Activated naive CD8-positive, alpha-beta T cell treated with anti-CD3 and anti-CD28 coated beads, Interleukin-2, amount 10 ng/mL, durations not matched to agents 7 days and 5 days (primary cell): Measurements from ENCODE around the gene C1orf35. TPM values are rescaled to one million over a fixed set of nuclear protein-coding genes. Genes with fewer than 3 reads are reported as not detected.
A peak's percentile ranks its signal among the peaks of the same experiment; 100 is the strongest.

Experiments used
- ATAC-seq: fragments of 150-1000 bp; cut with Tn5 transposase; one replicate; pipeline ENCODE4 v1.10.0; 2021; ENCODE audit warnings: low read depth, moderate library complexity
- POLR2A ChIA-PET: fragments of 350-600 bp; sonication (Branson Sonifier 250); formaldehyde crosslinking; loops from one replicate; lab custom pipeline; 2021; ENCODE audit warnings: antibody characterized with exemption; lab: Charles Lee
- DNase-seq: peaks from one replicate; pipeline ENCODE4 v3.0.0; 2021
- H3K27ac Mint-ChIP-seq: one replicate; pipeline ENCODE4 v1.8.0; 2022; ENCODE audit warnings: mild to moderate bottlenecking, mixed read lengths
- H3K27me3 Mint-ChIP-seq: one replicate; pipeline ENCODE4 v1.8.0; 2022; ENCODE audit warnings: mild to moderate bottlenecking, moderate library complexity, mixed read lengths
- H3K36me3 Mint-ChIP-seq: one replicate; pipeline ENCODE4 v1.8.0; 2021; ENCODE audit warnings: mild to moderate bottlenecking, mixed read lengths
- H3K4me1 Mint-ChIP-seq: one replicate; pipeline ENCODE4 v1.8.0; 2021; ENCODE audit warnings: mixed read lengths
- H3K4me3 Mint-ChIP-seq: one replicate; pipeline ENCODE4 v1.8.0; 2022; ENCODE audit warnings: mild to moderate bottlenecking, moderate library complexity, mixed read lengths
- H3K9me3 Mint-ChIP-seq: one replicate; pipeline ENCODE4 v1.8.0; 2021; ENCODE audit warnings: mixed read lengths
- total RNA-seq, 2 experiments: library from RNA; stranded (reverse); gene quantifications; one replicate each; pipeline ENCODE4 v1.2.3, GENCODE V29; 2021

C1orf35 gene
- total RNA-seq, 2 experiments from 2014 or later, result 25.2 to 29.2 TPM

DNA sequence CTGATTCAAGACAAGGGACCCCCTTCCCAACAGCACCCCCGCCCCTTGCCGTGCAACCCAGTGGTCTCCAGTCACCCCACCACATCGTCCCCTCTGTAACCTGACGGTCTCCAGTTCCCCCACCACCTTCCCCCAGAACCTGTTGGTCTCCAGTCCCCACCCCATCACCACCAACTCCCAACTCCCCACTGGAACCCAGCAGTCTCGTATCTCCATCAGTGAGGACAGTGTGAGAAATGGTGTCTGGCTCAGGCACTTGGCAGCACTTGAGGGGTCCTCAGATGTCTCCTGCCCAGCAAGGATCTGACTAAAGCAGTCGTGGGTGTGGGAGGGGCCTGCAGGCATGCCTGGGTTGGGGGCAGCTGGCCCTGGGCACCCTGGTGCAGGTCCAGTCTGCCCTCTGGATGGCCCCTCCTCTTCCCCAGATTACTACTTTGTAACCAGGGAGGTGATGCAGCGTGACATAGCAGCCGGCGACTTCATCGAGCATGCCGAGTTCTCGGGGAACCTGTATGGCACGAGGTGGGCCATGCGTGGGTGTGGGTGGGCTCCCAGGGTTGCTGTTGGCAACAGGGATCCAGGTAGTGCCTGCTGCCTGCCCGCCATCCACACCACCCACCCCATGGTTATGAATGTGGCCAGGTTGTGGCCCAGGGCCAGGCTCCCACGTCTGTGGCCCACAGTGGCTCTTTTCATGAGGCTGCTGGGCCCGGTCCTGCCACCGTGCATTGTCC lies 43.5 kb upstream of the C1orf35 start:
- no peak overlapping the region for H3K4me3 Mint-ChIP-seq
- H3K27ac Mint-ChIP-seq, result no peak overlapping the region
- no peak for DNase-seq
- POLR2A ChIA-PET, result no interaction called here
- ATAC-seq, result no peak
- peaks cover 11% of the 10 kb centered on the region for H3K36me3 Mint-ChIP-seq
- no peaks in the 10 kb centered on the region for H3K27me3 Mint-ChIP-seq
- H3K4me1 Mint-ChIP-seq, result peaks cover 24% of the 10 kb centered on the region
- no peaks in the 10 kb centered on the region for H3K9me3 Mint-ChIP-seq

DNA sequence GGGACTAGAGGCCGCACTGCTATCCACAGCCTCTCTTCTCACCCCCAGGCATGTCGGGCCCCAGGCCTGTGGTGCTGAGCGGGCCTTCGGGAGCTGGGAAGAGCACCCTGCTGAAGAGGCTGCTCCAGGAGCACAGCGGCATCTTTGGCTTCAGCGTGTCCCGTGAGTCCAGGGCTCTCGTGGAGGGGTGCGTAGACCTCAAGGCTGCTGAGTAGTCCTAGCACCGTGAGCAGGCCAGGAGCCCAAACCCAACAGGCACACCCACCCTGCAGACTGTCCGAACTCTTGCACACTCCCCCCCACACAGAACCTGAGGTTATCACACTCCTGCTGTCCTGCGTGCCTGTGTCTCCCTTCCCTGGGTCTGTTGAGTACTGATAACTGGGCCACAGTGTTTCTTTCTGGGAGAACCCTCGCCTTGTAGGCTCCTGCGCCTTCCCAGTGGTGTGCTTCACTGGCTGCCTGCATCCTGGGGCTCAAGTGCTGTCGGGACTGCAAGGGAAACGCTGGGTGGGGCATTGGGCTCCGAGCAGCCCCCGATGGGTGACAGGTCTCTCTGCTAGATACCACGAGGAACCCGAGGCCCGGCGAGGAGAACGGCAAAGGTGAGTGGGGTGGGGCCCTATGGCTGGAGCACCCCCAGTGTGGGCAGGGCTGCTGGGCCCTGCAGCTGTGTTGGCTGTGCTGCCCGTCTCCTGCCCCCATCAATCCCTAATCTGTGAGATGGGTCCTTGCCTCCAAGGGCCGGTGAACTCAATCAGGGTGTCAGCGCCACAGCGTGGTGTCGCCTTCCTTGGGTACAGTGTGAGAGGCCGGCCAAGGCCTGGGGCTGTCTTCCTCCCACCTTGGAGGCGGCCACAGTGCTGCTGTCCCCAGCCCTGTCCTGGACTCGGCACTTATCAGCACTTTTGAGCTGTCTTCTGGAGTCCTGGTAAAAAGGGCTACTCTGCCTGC lies 42.6 kb upstream of the C1orf35 start:
- Mint-ChIP-seq H3K36me3 (peaks cover 11% of the 10 kb centered on the region), H3K4me1 (peaks cover 24% of the 10 kb centered on the region), H3K4me3 (no peak overlapping the region), H3K27ac (no peak overlapping the region), H3K27me3 (no peaks in the 10 kb centered on the region), H3K9me3 (no peaks in the 10 kb centered on the region)
- ATAC-seq (no peak), DNase-seq (no peak)
- POLR2A ChIA-PET, result no interaction called here

DNA sequence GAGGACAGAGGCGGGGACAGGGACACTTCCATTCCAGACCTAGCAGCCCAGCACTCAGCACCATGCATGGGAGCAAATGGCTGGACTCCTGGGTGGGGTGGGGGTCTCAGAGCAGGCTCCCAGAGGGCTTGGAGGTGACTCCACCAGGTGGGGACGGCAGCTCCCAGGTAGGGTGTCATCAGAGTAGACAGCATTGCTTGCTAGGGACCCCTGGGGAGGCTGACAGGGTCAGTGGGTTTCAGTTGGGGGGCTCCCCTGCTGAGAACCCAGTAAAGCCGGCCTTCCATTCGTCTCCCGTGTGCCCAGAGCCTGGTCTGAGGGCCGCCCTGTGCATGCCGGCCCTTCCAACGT lies 41.8 kb upstream of the C1orf35 start:
- no peak overlapping the region for H3K27ac Mint-ChIP-seq
- no peak for DNase-seq
- no peaks in the 10 kb centered on the region for H3K9me3 Mint-ChIP-seq
- H3K27me3 Mint-ChIP-seq, result no peaks in the 10 kb centered on the region
- peaks cover 11% of the 10 kb centered on the region for H3K36me3 Mint-ChIP-seq
- no peak for ATAC-seq
- POLR2A ChIA-PET, result no interaction called here
- peaks cover 24% of the 10 kb centered on the region for H3K4me1 Mint-ChIP-seq
- H3K4me3 Mint-ChIP-seq, result no peak overlapping the region

DNA sequence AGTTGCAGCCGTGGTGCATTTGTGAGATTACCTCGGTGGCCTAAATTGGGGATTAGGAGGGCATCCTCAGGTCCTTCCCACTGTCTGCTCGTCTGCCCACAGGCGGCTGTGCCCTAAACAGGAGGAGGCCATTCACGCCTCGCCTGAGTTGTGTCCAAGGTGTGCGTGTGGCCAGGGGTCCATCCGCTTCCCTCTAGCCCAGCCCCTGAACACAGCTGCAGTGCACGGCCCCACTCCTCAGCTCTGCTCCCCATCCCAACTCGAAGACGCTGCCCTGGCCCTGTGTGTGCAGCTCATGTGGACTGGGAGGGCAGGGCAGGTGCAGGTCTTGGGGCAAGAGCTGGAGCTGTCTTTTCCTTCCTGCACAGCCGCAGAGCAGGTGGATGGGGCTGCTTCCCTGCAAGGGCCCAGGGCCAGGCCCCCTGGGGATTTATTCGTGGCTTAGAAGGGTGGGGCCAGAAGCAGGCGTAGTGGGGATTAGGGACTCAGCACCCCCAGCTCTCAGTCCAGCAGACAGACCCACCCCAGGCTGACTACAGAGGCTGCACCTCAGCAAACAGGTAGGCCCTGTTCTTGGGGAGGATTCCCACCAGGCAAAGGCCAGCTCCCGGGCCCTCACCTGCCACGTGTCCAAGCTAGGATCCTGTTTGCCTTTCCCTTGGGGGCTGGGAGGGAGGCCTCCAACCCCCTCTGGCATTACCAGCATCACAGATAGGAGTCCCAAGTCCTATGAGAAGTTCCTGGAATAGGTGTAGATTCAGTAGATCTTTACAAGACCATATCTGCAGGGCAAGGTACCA lies 41.3 kb upstream of the C1orf35 start:
- POLR2A ChIA-PET, result interaction anchor here (0.6 to 2.6 kb wide), 3 partner anchors 9 to 21 kb away, joined by 3 to 10 read pairs (median 6); partner anchors contain the start of gene IBA57
- Mint-ChIP-seq H3K4me1 (peaks cover 24% of the 10 kb centered on the region), H3K9me3 (no peaks in the 10 kb centered on the region), H3K27me3 (no peaks in the 10 kb centered on the region), H3K36me3 (peaks cover 11% of the 10 kb centered on the region), H3K27ac (peak overlapping the region; percentile 79), H3K4me3 (no peak overlapping the region)
- DNase-seq, result no peak
- ATAC-seq, result no peak

DNA sequence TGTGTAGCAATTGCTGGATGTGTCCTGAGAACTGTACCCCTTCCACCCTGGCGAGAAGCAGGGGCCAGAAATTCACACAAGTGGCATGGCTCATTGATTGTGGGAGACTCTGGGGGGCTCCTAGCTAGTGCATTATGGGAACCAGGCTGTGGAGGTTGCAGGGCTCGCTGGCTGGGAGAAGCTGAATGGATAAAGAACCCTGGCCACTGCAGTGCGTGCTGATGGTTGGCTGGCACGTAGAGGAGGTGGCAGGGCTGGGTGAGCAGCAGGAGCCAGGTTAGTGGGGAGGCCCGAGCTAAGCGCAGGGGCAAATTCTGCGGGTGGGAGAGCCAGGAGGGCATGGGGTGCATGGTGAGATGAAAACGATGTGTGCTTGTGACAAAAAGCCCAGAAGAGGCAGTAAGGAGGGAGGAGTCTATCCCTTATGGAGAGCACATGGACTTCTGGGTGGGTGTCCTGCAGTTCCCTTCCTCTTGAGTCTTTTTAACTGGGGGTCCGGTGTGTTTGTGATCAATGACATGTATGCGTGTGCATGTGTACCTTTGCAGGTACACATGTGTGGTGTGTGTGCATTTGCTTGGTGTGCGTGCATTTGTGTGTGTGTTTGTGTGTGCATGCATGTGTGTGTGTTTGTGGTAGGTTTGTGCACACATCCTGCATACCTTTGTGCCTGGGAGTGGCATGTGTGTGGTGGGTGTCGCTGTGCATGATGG lies 40.5 kb upstream of the C1orf35 start:
- no peak for ATAC-seq
- no peaks in the 10 kb centered on the region for H3K27me3 Mint-ChIP-seq
- no peak for DNase-seq
- H3K27ac Mint-ChIP-seq, result peak overlapping the region; percentile 79
- POLR2A ChIA-PET, result interaction anchor here (1.3 to 2.6 kb wide), 5 partner anchors 13 to 312 kb away, joined by 3 to 13 read pairs (median 4); partner anchors contain the start of genes ARF1 and IBA57
- H3K9me3 Mint-ChIP-seq, result no peaks in the 10 kb centered on the region
- H3K36me3 Mint-ChIP-seq, result peaks cover 11% of the 10 kb centered on the region
- H3K4me3 Mint-ChIP-seq, result peak overlapping the region; percentile 96
- H3K4me1 Mint-ChIP-seq, result peaks cover 24% of the 10 kb centered on the region

DNA sequence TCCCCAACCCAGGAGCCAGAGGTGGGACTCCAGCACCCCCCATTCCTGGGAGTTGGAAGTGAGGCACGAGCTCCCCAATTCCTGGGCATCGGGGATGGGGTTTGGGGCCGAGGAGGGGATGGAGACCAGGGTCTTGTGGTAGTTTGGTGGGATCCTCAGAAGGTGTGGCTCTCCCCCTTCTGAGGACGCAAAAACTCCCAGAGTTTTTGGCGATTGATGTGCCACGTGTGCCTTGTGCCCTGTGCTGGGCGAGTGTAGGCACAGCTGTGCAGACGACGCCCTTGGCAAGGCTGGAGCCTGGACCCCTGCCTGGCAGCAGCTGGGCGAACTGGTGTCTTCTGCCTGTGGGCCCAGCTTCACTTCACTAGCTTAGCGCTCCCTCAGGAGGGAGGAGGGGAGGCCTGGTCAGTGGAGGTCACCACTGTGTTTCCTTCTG lies 39.6 kb upstream of the C1orf35 start:
- POLR2A ChIA-PET, result interaction anchor here (0.9 to 2.6 kb wide), 6 partner anchors 9 to 344 kb away, joined by 3 to 13 read pairs (median 4); partner anchors contain the start of gene ARF1
- H3K4me1 Mint-ChIP-seq, result peaks cover 24% of the 10 kb centered on the region
- no peaks in the 10 kb centered on the region for H3K9me3 Mint-ChIP-seq
- peak; percentile 24 for DNase-seq
- peak overlapping the region; percentile 96 for H3K4me3 Mint-ChIP-seq
- H3K27me3 Mint-ChIP-seq, result no peaks in the 10 kb centered on the region
- no peak for ATAC-seq
- peak overlapping the region; percentile 98 for H3K27ac Mint-ChIP-seq
- H3K36me3 Mint-ChIP-seq, result peaks cover 11% of the 10 kb centered on the region

DNA sequence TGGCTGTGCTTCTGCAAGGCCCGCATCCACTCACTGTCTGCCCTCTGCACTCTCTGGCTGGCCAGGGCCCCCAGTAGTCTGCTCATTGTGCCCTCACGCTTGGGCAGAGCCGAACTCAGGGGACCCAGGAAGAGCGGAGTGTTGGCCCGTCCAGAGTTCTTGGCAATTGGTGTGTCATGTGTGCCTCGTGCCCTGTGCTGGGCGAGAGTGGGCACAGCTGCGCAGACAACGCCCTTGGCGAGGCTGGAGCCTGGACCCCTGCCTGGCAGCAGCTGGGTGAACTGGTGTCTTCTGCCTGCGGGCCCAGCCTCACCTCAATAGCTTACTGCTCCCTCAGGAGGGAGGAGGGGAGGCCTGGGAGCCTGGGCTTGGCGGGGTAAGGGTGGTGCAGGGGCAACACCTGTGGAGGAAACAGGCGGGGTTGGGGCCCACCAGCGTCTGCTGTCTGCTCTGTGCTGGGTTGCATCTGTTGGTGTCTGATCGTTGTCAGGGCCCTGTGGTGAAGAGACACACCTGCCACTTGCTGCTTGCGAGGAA lies 39.1 kb upstream of the C1orf35 start:
- H3K4me3 Mint-ChIP-seq, result peak overlapping the region; percentile 96
- no peaks in the 10 kb centered on the region for H3K27me3 Mint-ChIP-seq
- peak; percentile 31 for DNase-seq
- POLR2A ChIA-PET, result interaction anchor here (0.9 to 6.2 kb wide), 7 partner anchors 9 to 344 kb away, joined by 3 to 62 read pairs (median 5); partner anchors contain the start of genes ARF1 and IBA57
- H3K4me1 Mint-ChIP-seq, result peaks cover 26% of the 10 kb centered on the region
- ATAC-seq, result no peak
- peaks cover 11% of the 10 kb centered on the region for H3K36me3 Mint-ChIP-seq
- no peaks in the 10 kb centered on the region for H3K9me3 Mint-ChIP-seq
- peak overlapping the region; percentile 98 for H3K27ac Mint-ChIP-seq

DNA sequence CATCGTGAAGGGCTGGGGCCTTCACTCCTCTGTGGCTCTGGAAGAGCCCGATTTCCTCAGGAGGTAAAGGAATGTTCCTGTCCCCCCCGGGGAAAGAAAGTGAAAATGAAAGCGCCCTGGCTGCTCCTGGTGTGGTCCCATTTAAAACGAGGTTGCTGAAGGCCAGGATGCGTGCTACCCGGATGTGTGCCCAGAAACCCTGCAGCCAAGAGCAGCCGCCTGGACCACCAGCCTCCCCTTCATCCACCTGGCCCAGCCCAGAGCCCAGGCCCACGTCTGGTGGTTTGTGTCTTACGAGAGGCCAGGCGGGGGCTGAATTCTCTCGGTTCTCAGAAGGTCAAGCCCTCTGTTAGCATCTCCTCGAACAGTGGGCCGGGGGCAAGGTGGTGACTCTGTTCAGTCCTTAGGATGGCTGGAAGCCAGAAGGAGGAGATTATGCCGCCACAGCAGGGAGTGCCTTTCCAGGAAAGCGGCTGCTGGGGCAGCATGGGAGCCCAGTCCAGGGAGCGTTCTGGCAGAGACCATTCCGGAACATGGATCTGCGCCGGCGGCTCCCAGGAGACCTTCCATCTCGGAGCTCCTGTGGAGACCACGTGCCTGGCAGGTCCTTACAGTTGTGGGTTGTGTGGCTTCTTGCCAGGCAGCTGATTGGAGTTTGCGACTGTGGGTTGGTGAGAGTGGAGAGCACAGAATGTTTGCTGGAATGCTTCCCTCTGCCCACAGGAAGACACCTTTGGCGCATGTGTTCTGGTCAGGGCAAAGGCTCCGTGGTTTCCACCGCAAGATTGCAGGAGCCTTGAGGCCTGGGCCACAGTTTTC lies 38.3 kb upstream of the C1orf35 start:
- no peak for ATAC-seq
- peaks cover 5% of the 10 kb centered on the region for H3K27me3 Mint-ChIP-seq

DNA sequence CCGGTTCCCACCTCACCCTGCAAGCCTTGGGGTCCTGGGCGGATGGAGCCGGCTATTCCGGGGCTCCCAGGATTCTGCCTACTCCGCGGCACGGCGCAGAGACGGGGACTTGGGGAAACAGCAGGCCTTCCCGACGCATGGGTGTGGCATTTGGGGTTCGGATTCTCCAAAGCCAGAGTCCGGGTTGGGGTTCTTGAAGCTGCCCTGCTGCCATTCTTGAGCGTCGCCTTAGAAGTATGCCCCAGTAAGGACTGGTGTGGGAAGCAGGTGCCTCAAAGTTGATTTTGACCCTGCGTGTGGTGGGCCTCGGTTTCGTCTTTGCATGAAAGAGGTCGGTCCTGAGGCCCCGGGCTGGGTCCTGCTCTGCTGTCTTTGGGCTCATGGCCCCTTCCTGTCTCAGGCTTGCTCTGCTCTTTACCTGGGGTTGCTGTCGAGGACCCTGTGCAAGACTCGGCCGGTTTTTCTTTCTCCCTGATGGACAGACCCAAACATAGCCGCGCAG lies 37.6 kb upstream of the C1orf35 start:
- H3K36me3 Mint-ChIP-seq, result peaks cover 11% of the 10 kb centered on the region
- peaks cover 39% of the 10 kb centered on the region for H3K4me1 Mint-ChIP-seq
- POLR2A ChIA-PET, result interaction anchor here (0.5 to 6.2 kb wide), 16 partner anchors 11 to 374 kb away, joined by 3 to 62 read pairs (median 4); partner anchors contain the start of genes IBA57, MRPL55 and TRIM11
- peak overlapping the region; percentile 98 for H3K27ac Mint-ChIP-seq
- H3K4me3 Mint-ChIP-seq, result peak overlapping the region; percentile 96
- no peaks in the 10 kb centered on the region for H3K9me3 Mint-ChIP-seq
- peaks cover 10% of the 10 kb centered on the region for H3K27me3 Mint-ChIP-seq
- DNase-seq (peak; percentile 57), ATAC-seq (no peak)

More for the DNA sequence above, 38.3 kb upstream of the C1orf35 start:
- Mint-ChIP-seq H3K4me1 (peaks cover 33% of the 10 kb centered on the region), H3K27ac (peak overlapping the region; percentile 98), H3K4me3 (peak overlapping the region; percentile 96), H3K36me3 (peaks cover 11% of the 10 kb centered on the region), H3K9me3 (no peaks in the 10 kb centered on the region)
- DNase-seq, result peak; percentile 54
- POLR2A ChIA-PET, result interaction anchor here (0.9 to 6.2 kb wide), 8 partner anchors 10 to 345 kb away, joined by 3 to 62 read pairs (median 10); partner anchors contain the start of genes IBA57 and MRPL55

DNA sequence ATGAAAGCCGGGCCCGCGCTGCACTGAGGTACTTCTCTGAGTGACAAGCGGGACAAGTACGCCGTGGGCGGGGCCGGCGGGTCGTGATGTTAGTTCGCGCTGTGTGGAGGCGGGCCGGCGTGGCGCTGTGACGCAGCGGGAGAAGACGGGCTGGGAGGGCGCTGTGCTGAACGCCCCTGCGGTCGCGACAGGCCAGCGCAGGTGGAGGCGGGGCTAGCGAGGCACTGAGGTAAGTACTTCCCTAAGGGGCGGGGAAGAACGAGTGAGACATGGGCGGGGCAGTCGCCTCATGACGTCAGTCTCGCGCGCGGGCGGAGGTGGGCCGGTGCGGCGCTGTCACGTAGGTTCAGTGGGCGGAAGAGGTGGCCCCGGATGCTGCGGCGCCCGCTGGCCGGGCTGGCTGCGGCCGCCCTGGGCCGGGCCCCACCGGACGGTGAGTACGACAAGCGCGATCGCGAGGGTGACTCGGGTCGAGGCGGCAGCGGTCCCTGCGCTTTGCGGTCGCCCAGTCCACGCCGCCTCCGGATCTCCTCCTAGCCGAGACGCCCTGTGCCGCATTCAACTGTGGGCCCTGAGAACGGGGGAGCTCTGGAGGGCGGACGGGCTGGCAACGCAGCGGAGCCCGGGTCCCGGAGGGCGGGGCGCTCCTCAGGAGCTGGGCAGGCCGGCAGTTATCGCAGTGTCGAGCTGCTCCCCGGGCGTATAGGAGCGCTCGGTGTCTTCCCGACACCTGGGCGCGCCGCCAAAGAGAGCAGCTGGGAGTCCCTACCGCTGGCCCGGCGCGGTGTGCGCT lies 37.0 kb upstream of the C1orf35 start, which contains the start of gene GUK1:
TSS of gene GUK1 (plus strand) at position 349 of the 793 bp plus-strand sequence. CDS start at position 373, 24 bp downstream.
- ATAC-seq, result peak; percentile 89

More for the DNA sequence above, 37.0 kb upstream of the C1orf35 start, which contains the start of gene GUK1:
- peak within 1 kb of the TSS; percentile 98 for H3K27ac Mint-ChIP-seq
- H3K36me3 Mint-ChIP-seq, result peaks cover 11% of the 10 kb centered on the region
- peak; percentile 99 for DNase-seq
- no peaks in the 10 kb centered on the region for H3K9me3 Mint-ChIP-seq
- H3K4me3 Mint-ChIP-seq, result peak within 1 kb of the TSS; percentile 96
- POLR2A ChIA-PET, result interaction anchor here (0.5 to 6.2 kb wide), 17 partner anchors 12 to 374 kb away, joined by 3 to 62 read pairs (median 4); partner anchors contain the start of genes IBA57, MRPL55 and TRIM11
- H3K27me3 Mint-ChIP-seq, result peaks cover 16% of the 10 kb centered on the region
- H3K4me1 Mint-ChIP-seq, result peaks cover 39% of the 10 kb centered on the region
